HG02870 (cell line): ENCODE measurements around the gene PGAP1.
A peak's percentile ranks its signal among the peaks of the same experiment; 100 is the strongest.
"Not testable (repeated sequence)": the region's sequence is repeated elsewhere in the genome, so short reads cannot be mapped to it uniquely, and the experiment has no call there.

Experiments used
- ATAC-seq: cut with Tn5 transposase; IDR thresholded peaks from one replicate; pipeline ENCODE4 v1.9.1; 2021; ENCODE audit warnings: mild to moderate bottlenecking, moderate library complexity; ENCODE audit not compliant: unreplicated experiment

PGAP1 gene

DNA sequence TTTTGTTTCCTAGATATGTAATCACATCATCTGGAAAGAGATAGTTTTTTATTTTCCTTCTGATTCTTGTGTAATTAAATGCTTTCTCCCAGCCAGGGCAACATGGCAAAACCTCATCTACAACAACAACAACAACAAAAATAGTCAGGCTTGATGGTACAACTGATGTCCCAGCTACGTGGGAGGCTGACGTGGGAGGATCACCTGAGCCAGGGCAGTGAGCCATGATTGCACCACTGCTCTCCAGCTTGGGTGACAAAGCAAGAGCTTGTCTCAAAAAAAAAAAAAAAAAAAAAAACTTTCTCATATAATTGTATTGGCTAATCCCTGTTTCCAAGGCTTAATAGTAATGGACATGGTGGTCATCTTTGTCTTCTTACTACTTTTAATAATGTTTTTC is 26.4 kb upstream of the PGAP1 start:
- no peak for ATAC-seq

DNA sequence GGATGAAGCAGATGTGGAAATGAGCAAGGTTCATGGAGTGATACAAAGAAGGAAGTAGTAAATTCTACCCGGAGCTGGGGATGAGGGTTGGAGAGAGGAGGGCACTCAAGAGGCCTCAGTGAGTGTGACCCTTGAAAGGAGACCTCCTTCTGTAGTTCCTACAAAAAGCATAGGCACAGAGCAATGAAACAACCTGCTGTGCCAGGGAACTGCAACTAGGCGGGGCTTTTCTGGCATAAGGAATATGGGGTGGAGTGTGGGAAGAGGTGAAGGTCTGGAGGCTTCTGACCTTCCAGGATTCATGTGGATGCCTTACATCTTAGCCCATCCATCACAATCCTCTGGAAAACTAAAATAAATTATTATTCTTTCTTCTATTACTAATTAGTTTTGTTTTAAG is 25.5 kb upstream of the PGAP1 start:
- no peak for ATAC-seq

DNA sequence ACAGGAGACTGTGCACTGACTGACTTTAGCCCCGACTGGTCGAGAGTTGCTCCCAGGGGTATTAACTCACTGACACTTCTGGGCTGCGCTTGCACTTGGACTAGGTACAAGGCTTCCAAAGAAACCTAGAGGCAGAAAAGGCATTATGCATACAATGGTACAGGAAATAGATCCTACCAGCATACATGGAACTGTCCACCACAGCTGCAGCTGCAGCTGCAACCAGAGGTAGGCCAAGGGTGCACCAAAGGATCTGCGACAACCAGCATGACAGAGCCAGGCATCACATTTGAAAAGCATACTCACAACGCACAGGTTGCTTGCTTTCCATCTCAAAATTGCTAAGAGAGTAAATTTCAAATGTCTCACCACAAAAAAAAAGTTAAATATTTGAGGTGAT is 22.6 kb upstream of the PGAP1 start:
- ATAC-seq = no peak

DNA sequence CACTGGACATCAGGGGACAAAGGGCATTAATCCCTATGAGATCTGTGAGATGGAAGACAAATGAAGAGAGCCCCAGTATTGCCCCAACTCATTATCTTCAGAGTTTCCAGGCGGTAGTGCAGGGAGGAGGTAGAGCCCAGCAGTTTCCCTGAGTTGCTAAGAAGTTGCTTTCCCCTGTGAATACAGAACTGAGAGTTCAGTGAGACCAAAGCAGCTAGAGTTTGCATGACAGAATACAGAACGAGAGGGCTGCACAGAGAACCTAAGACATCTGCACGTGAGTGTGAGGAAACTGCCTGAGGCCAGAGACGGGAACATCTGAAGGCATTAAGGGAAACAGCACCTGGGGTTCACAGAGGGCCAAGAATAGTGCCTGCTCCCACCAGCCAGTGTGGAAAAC is 18.1 kb upstream of the PGAP1 start:
- ATAC-seq = peak; percentile 99

DNA sequence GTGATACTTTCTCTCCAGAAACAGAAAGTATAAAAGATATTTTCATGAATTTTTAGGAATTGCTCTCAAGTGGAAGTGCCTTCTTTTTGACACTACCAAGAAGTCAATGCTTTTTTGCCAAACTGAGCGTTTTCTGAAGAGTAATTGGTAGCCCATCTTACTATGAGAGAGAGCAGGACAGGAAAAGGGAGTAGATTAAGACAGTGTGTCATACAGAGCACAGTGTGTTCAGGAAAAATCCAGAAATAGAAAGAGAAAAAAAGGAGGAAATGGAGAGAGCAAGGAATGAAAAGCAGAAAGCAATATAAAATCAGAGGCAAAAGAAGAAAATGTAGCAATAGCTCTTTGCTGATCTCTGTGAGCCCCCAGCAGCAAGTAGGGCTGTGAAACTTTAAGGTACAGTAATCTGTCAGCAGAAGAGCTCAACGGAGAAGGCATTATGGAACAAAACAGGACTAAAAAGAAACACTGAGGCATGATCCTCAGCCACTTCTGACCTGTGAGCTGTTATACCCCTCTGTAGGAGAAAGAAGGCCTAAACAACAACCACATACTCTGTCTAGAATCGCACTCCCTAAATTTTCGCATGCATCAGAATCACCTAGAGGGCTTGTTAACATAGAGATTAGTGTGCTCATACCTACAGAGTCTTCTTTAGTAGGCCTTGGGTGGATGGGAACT is 15.0 kb upstream of the PGAP1 start:
- no peak for ATAC-seq

DNA sequence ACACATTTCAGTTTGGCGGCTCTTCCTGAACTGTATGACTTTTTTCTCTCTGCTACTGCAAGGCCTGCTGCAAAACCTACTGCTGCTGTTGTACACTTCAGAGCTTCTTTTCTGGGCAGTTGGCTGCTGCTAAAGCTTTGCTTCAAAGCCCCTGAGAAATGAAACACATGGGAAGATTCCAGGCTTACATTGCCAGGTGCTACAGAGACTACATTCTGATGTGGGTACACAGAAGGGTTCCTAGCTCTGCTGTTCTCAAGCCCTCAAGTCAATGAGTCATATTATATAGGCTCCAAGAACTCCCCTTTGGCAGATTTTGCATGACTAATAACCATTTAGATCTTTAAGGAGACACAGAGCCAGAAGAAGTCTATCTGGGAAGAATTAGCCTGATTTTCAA is 12.9 kb upstream of the PGAP1 start:
- ATAC-seq = no peak

DNA sequence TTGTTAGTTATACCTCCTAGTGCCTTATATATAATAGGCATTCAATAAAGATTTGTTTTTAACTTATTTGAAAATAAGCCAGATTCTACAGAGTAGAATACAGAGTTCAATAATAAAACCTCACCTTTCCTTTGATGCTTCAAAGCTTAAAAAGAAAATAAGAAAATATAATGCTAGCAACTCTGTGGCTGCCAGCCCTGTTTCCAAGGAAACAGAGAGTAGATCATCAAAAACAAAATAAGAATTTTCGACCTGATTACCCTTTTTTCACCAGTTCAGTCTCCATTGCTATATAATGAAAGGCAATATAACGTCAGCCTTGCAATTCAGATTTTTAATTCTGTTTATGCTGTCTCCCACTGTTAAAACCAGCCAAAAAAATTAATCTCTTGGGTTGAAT is 8.9 kb upstream of the PGAP1 start:
- ATAC-seq = no peak

DNA sequence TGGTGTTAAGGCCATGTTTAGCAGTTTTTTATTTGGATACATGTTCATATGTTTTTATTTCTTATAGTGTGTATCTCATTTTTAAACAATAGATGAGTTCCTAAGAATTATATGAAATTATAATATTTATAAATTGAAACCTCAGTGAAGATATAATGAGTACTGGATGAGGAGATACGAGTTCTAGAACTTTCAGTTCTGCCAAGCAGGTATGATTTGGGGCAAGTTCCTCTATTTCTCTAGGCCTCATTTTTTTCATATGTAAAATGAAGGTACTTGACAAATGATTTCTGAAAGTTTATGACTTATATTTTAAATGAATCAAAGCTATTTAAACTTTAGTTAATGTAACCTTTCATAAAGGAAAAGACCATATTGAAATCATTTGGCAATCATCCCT is 8.2 kb upstream of the PGAP1 start:
- ATAC-seq = no peak

DNA sequence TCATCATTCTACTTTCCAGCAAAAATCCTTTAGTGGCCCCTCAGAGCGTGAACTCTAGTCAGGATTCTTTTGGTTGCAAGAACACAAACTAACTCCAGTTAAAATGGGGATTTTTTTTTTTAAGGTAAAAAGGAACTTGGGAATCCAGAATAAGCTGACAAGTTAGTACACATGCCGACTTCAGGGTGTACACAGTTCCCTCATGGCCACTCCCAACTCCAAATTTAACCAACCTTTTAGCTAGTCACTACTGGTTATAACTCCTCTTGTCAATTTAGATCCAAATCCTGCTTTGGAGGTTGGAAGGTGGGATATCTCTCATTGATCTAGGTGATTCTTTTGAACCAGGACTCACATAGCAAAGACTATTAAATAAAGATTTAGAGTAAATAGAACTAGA is 5.0 kb upstream of the PGAP1 start:
- ATAC-seq = no peak

DNA sequence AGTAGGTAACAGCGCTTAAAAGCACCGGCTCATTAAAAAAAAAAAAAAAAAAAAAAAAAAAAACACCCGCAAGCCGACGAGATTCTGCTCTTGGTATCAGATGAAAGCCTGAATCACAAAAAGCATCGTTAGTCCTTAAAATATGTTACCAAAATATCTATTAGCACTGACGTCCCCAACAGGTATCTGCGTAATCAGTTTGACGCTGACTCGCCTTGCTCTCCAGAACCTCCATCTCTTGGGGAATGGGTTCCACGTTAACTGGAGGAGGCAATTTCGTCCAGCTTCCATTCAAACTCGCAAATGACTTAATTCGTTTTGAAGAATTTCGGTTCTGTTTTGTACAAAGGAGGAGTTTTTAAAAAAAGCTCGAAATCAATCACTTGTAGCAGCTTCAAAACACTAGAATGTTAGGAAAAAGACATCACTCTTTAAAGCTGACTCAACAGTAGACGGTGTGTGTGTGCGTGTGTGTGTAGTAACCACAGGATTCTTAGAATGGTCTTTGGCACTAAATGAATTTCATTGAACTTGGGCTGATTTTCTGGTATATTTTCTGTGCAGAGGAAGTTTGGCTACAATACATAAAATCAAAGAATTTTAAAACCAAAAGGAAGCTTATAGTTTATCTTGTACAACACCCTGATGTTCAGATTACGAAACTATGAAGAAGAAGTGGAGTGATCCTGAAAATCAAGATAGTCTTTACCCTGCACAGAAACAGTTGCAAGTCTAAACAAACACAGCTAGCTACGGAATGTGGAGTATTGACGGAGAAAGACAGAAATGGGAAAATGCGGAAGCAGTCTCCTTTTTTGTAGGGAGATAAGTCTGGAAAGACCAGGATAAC is 1.1 kb upstream of the PGAP1 start:
- no peak for ATAC-seq

DNA sequence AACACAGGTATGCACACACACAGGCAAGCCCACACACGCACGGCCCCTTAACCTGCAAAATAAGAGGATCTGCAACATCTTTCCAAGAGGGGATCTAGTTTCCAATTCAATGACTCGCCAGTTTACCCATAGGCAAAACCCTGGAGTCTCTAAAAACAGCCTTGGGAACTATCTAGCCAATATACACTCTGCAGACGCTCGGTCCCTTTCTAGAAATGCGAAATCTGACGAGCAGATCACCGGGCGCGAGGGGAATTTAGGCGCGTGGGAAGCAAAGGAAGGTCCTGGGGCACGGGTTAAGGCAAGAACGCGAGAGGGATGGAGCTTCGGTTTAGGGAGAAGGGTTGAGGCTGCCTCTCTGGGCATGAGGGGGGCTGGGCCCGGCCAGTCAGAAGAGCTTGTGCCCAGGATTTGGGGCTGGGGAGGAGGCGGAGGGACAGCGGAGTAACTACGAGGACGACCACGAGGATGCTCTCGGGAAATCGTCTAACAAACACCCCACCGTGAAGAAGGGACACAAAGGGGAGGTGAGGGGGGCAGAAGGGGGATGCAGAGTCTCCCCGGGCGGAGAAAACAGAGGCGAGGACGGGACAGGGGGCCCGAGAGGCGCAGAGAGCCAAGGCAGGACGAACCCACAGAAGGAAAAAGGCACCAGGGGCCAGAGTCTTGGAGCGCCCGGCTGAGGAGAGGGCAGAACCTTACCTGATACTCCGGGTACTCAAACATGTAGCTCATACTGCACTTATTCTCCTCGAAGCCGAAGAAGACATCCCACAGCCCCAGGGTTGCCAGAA is 542 bp downstream of the PGAP1 start:
- ATAC-seq = peak; percentile 28

DNA sequence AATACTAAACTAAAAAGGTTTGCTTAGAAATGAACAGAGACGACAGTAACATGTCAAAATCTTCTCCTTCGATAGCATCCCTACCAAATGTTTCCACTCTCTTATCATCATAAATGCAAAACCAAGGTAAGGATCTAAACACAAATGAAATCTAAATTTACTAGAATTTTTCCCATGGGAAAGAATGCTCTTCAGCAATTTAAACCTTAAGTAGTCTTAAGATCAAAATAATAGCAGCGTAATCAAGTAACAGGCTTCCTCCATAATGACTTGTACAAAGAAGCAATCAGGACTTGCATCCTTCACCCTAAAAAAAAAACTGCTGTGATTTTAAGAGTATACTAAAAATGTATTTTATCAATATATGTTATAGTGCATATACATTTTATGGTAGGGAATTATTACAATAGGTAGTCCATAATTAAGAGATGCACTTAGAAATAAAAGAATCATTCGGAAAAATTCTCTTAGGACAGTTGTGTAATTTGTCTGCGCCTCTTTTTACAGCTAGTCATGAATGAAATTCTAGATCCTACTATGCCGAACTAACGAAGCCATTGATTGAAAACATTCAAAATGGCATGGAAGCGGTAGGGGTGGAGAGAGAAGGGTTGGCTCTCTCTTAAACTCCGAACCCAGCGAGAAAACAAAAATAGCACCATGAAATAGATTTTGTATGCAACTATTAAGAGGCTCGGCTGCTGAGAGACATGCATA is 1.3 kb downstream of the PGAP1 start:
- ATAC-seq = no peak

DNA sequence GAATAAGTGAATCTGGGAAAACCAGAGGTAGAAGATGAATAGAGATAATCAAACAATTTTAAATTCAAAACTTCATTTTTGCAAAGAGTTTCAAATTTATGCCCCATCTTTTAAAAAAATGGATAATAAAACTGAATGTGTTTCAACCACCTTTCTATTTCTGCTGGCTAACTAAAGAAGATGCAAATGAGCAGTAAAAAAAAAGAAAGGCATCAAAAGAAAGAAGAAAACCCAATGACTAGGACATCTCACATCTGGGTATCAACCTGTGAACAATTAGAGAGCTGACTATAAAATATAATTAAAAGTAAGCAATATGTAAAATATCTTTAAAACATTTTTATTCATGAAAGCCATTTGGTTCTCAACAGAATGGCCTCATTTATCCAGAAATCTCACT is 2.5 kb downstream of the PGAP1 start:
- ATAC-seq = no peak

DNA sequence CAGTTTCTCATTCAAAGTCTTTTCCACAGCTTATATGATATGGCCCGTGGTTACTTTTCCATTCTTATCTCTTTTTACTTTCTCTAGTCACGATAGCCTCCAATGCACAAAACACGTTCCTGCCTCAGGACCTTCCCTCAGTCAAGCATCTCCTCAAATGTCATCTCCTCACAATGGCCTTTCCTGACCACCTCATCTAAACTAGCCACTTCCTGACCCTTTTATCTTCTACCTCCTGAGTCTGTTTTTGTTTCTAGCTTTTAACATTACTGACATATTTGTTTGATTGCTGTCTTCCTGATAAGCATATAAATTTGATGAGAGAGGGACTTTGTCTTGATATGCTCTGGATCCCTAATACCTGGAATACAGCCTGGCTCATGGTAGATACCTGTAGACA is 7.6 kb downstream of the PGAP1 start:
- ATAC-seq = no peak

DNA sequence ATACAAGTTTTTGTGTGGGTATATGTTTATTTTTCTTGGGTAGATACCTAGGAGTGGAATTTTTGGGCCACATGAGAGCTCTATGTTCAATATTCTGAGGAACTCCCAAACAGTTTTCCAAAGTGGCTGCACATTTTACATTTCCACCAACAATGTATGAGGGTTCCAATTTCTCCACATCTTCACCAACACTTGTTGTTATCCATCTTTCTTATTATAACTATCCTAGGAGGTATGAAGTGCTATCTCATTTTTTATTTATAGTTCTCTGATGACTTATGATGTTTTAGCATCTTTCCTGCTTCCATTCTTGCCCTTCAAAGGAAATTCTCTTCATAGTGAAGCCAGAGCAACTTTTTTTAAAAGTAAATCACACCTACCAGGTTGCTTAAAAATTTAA is 8.7 kb downstream of the PGAP1 start:
- ATAC-seq = no peak

DNA sequence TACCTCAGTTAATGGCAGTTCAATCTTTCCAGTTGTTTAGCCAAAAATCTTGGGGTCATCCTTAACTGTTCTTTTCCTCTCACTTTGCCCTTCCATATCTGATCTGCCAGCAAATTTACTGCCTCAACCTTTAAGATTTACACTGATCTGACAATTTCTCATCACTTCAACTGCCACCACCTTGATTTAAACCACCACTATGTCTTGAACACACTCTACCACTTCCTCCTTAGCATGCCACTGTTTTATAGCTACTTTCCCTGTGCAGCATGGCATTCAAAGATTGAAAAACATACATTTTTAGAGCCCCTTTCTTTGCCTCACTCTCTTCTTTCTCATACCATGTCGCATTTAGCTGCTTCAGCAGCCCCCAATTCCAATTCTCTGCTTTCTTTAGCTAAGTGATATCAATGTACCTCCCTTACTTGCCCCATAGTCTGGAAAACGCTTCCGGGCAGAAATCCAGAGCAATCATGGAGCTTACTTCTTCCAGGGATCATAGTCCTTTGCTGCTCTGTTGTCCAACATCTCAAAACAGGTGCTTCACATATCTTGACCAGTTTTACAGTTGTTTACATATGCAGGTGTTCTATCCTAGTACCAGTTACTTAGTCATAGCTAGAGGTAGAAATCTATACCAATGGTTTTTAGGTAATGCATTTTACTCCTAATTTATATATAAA is 10.9 kb downstream of the PGAP1 start:
- ATAC-seq = peak; percentile 21

DNA sequence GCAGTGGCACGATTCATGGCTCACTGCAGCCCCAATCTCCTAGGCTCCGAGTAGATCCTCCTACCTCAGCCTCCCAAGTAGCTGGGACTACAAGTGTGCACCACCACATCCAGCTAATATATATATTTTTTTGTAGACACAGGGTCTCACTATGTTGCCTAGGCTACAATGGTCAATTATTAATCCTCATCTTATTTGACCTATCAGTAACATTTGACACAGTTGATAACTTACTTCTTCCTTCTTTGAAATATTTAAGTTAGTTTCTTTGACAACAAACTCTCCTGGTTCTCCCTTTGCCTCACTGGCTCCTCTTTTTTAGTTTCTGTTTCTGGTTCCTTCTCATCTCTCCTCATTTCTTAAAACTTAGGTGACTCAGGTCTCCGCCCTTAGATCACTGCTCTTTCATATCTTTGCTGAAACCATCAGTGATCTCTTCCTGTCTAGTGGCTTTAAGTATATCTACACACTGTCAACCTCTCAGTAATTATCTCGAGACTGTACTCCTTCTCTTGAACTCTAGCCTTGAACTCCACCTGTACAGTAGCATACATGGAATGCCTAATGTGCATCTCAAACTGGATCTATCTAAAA is 11.5 kb downstream of the PGAP1 start:
- peak; percentile 70 for ATAC-seq

DNA sequence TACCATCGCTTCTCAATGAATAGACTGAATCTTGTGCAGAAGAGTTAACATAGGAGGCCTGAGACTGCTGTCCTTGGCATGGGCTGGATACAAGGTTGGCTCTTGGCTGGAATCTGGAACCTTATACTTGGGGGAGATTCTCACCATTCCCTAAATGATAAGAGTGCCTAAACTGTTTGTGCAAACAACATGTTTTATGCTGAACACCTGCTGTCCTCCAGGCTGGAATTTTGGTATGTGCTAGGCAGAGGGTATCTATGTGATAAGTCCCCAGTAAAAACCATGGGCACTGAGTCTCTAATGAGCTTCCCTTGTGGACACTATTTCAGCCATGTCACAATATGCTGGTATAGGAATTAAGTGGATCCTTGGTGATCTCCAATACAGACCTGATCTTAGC is 12.8 kb downstream of the PGAP1 start:
- ATAC-seq = no peak

DNA sequence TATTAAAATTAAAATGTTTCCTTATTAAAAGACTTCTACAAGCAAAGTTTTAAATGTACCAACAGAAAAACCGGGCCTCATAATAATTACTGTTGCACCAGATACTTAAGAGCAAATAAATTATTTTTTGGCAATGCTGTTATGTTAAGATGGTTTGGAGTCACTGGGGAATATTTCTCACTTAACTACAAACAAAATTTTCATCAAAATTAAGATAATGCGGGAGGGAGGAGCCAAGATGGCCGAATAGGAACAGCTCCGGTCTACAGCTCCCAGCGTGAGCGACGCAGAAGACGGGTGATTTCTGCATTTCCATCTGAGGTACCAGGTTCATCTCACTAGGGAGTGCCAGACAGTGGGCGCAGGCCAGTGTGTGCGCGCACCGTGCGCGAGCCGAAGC is 21.1 kb downstream of the PGAP1 start:
- ATAC-seq = not testable (repeated sequence)

DNA sequence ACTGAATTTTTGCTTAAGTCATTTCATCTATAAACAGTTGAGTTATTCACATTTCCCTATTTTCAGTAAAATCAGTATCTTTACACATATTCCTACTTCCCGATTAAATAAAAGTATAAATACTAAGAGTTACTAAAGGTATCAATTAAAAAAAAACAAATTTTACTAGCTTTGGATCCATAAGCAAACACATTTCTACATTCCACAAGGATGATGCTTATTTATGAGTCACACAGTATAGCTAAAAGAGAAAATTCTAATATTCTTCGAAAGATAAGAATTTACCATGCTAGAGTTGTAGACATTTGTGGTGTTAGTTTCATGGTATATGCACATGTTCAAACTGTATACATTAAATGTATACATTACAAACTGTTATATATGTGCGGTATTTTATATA is 23.7 kb downstream of the PGAP1 start:
- no peak for ATAC-seq
